Lung (tissue), 12 donors: ENCODE measurements around the gene CELF2. TPM values are rescaled to one million over a fixed set of nuclear protein-coding genes. Genes with fewer than 3 reads are reported as not detected.

Experiments
- ATAC-seq: fragments of 200-7000 bp; cut with Tn5 transposase; one replicate; pipeline ENCODE4 v1.9.1; 2020; ENCODE audit warnings: moderate number of reproducible peaks; ENCODE audit not compliant: insufficient read depth, low FRiP score
- DNase-seq, 3 donors: peaks; one replicate each; pipeline ENCODE4 v3.0.0-alpha.2; 2013 to 2017
- H3K27ac ChIP-seq, 2 donors: one replicate each; pipeline ENCODE4 v1.5.1; 2013; ENCODE audit warnings: mild to moderate bottlenecking in 2 of 2, moderate library complexity in 2 of 2, control low read depth in 1 of 2, inconsistent platforms in 1 of 2, low read depth in 1 of 2, low read length in 1 of 2
- H3K27me3 ChIP-seq, 3 donors: one replicate each; pipeline ENCODE4 v1.5.1; 2013; ENCODE audit warnings: low read length in 2 of 3; ENCODE audit not compliant: control insufficient read depth in 3 of 3, insufficient read depth in 3 of 3
- H3K36me3 ChIP-seq, 4 donors: one replicate each; pipeline ENCODE4 v1.5.1; 2013; ENCODE audit warnings: low read length in 4 of 4, mild to moderate bottlenecking in 1 of 4, moderate library complexity in 1 of 4; ENCODE audit not compliant: control insufficient read depth in 4 of 4, insufficient read depth in 4 of 4
- H3K4me1 ChIP-seq, 5 donors: one replicate each; pipeline ENCODE4 v1.5.1; 2013; ENCODE audit warnings: low read length in 5 of 5, mild to moderate bottlenecking in 2 of 5, moderate library complexity in 1 of 5; ENCODE audit not compliant: control insufficient read depth in 5 of 5, insufficient read depth in 5 of 5
- H3K4me3 ChIP-seq: one replicate; pipeline ENCODE4 v1.5.1; 2013; ENCODE audit warnings: mild to moderate bottlenecking, control low read depth, moderate library complexity
- H3K9ac ChIP-seq, 2 donors: one replicate each; pipeline ENCODE4 v1.5.1; 2013; ENCODE audit warnings: low read length in 2 of 2, control low read depth in 1 of 2; ENCODE audit not compliant: insufficient read depth in 1 of 2
- H3K9me3 ChIP-seq, 4 donors: one replicate each; pipeline ENCODE4 v1.5.1; 2013; ENCODE audit warnings: low read length in 3 of 4, mild to moderate bottlenecking in 1 of 4, moderate library complexity in 1 of 4; ENCODE audit not compliant: control insufficient read depth in 4 of 4, insufficient read depth in 3 of 4
- CTCF ChIP-seq: IDR thresholded peaks from 2 replicates; pipeline ENCODE4 v1.5.1; 2012; ENCODE audit warnings: mild to moderate bottlenecking; ENCODE audit errors: control extremely low read depth, extremely low read depth
- WGBS, 2 donors: extraction: QIAGEN DNeasy Blood & Tissue Kit; methylation state at CpG; one replicate each; pipeline ENCODE4 v1.1.7; 2013; 5-methylcytosine and 5-hydroxymethylcytosine counted together
- polyA plus RNA-seq, 2 donors: library from polyadenylated mRNA; stranded (reverse); fragments of 200-250 nt; gene quantifications; one replicate each; pipeline ENCODE4 v1.2.1, GENCODE V29; 2013
- total RNA-seq, 2 donors: library from RNA; depleted of rRNA in 1 of 2; stranded (reverse); fragments of >200 nt in 1 of 2; gene quantifications; one replicate each; pipeline ENCODE4 v1.2.1, GENCODE V29; 2014 to 2021
- donor health status: control.
- donor health status: control.
- donor health status: Bipolar disorder and iron deficiency.
- donor health status: healthy.
- donor health status: DM: yes; HTN: yes; CAD: no.

The CELF2 gene
- total and polyA plus RNA-seq, 4 donors = 13.6 to 115 (median 63.7) TPM

- peaks cover 0 to 2% (median 0%) of the 10 kb centered on the region in 5 donors for H3K4me1 ChIP-seq
- no peaks in the 10 kb centered on the region for H3K9me3 ChIP-seq
- H3K9ac ChIP-seq = no peak overlapping the region
- H3K27ac ChIP-seq = no peak overlapping the region
- H3K4me3 ChIP-seq = no peak overlapping the region
- peaks cover 9 to 41% (median 20%) of the 10 kb centered on the region in 4 donors for H3K36me3 ChIP-seq
- no peak for TF ChIP-seq CTCF
- ATAC-seq (no peak), DNase-seq (no peak)
- 97 to 99% methylated on average over 6 of the region's 7 CpGs for WGBS, 2 donors
- H3K27me3 ChIP-seq = no peaks in the 10 kb centered on the region
Observed at GRCh38 chr10:11284291-11285085, 266.8 kb downstream of the CELF2 start.

- TF ChIP-seq CTCF = no peak
- 92 to 93% methylated on average over 4 of the region's 4 CpGs for WGBS, 2 donors
- H3K27me3 ChIP-seq = no peaks in the 10 kb centered on the region
- no peaks in the 10 kb centered on the region for H3K9me3 ChIP-seq
- H3K4me3 ChIP-seq = no peak overlapping the region
- H3K36me3 ChIP-seq = peaks cover 9 to 41% (median 22%) of the 10 kb centered on the region in 4 donors
- peaks cover 0 to 2% (median 0%) of the 10 kb centered on the region in 5 donors for H3K4me1 ChIP-seq
- ATAC-seq = no peak
- DNase-seq = no peak
- no peak overlapping the region for H3K9ac ChIP-seq
- no peak overlapping the region for H3K27ac ChIP-seq
Observed at GRCh38 chr10:11285171-11285570, 267.5 kb downstream of the CELF2 start.

GRCh38 chr10:11286261-11286852 lies 268.7 kb downstream of the CELF2 start:
- TF ChIP-seq CTCF = no peak
- ATAC-seq (no peak), DNase-seq (no peak)
- H3K9ac ChIP-seq = no peak overlapping the region
- H3K27ac ChIP-seq = peak overlapping the region in 1 of 2 donors; percentile 34
- peaks cover 0 to 2% (median 0%) of the 10 kb centered on the region in 5 donors for H3K4me1 ChIP-seq
- H3K27me3 ChIP-seq = no peaks in the 10 kb centered on the region
- no peak overlapping the region for H3K4me3 ChIP-seq
- H3K9me3 ChIP-seq = no peaks in the 10 kb centered on the region
- H3K36me3 ChIP-seq = peaks cover 10 to 35% (median 15%) of the 10 kb centered on the region in 4 donors
- 60 to 77% methylated on average over 7 of the region's 7 CpGs for WGBS, 2 donors
